Kidney (tissue), 14 donors: Measurements from ENCODE around the gene BCAP29. TPM values are rescaled to one million over a fixed set of nuclear protein-coding genes. Genes with fewer than 3 reads are reported as not detected.

Experiments
- DNase-seq, 5 donors: peaks; one replicate each; pipeline ENCODE4 v3.0.0-alpha.2; 2013 to 2020
- FAIRE-seq: peaks from 2 replicates; lab custom pipeline; 2012; peaks lifted over from hg19 to GRCh38; lab: Jason Lieb, UNC
- H3K27ac ChIP-seq, 2 donors: one replicate each; pipeline ENCODE4 v1.7.0; 2013; ENCODE audit warnings: low read depth in 2 of 2, low read length in 2 of 2, inconsistent platforms in 1 of 2
- H3K27me3 ChIP-seq: one replicate; pipeline ENCODE4 v1.7.1; 2013; ENCODE audit warnings: low read length, inconsistent platforms; ENCODE audit not compliant: control insufficient read depth, insufficient read depth
- H3K36me3 ChIP-seq, 3 donors: one replicate each; pipeline versions ENCODE4 v1.7.0 to v1.7.1; 2013; ENCODE audit warnings: low read length in 3 of 3, control low read depth in 1 of 3, inconsistent platforms in 1 of 3; ENCODE audit not compliant: insufficient read depth in 3 of 3, control insufficient read depth in 2 of 3
- H3K4me1 ChIP-seq, 3 donors: one replicate each; pipeline versions ENCODE4 v1.7.0 to v1.7.1; 2013; ENCODE audit warnings: low read length in 3 of 3, inconsistent platforms in 1 of 3, low read depth in 1 of 3; ENCODE audit not compliant: control insufficient read depth in 2 of 3, insufficient read depth in 2 of 3
- H3K4me3 ChIP-seq, 3 donors: one replicate each; pipeline versions ENCODE4 v1.7.0 to v1.8.1; 2013; ENCODE audit warnings: low read length in 3 of 3, control low read depth in 1 of 3, inconsistent platforms in 1 of 3
- H3K9ac ChIP-seq, 3 donors: one replicate each; pipeline versions ENCODE4 v1.7.0 to v1.7.1; 2013; ENCODE audit warnings: low read length in 3 of 3, control low read depth in 1 of 3, inconsistent platforms in 1 of 3
- H3K9me3 ChIP-seq, 3 donors: one replicate each; pipeline versions ENCODE4 v1.7.0 to v1.7.1; 2013; ENCODE audit warnings: low read length in 3 of 3, control low read depth in 1 of 3, inconsistent platforms in 1 of 3; ENCODE audit not compliant: control insufficient read depth in 2 of 3, insufficient read depth in 1 of 3
- CTCF ChIP-seq: IDR thresholded peaks from 3 replicates; pipeline ENCODE4 v1.5.1; 2012; ENCODE audit warnings: mild to moderate bottlenecking, moderate library complexity, borderline replicate concordance; ENCODE audit not compliant: insufficient read depth; ENCODE audit errors: extremely low read depth
- intact Hi-C: fragments of 100-400 bp; cut with DNase I; formaldehyde crosslinking; loops from one replicate; pipeline ENCODE4 v1.11.1; 2022
- polyA plus RNA-seq: library from polyadenylated mRNA; stranded (reverse); fragments of 350-450 nt; fragmentation: Illumina TruSeq; extraction: RNeasy Lipid Tissue Mini Kit (QIAGEN cat#74804); gene quantifications from one replicate; pipeline ENCODE4 v1.2.3, GENCODE V29; 2014; ENCODE audit warnings: low read depth, low replicate concordance; ENCODE audit not compliant: insufficient read depth
- total RNA-seq: library from RNA; stranded (reverse); fragmentation: NEBNext Ultra II Directional; extraction: Animal tissue kit (Norgen Biotek cat#: 25700); gene quantifications from one replicate; pipeline ENCODE4 v1.2.1, GENCODE V29; 2021
- donor health status: control.
- donor health status: control.
- donor health status: control.
- donor health status: control.
- donor health status: control.
- donor health status: DM: yes; HTN: yes; CAD: no.
- donor health status: Normal renal cell carcinoma (clear cell type).

The BCAP29 gene
- total and polyA plus RNA-seq, 2 donors from 2014 or later, result 31.2 to 50.2 TPM

- Histone ChIP-seq H3K27me3 (no peaks in the 10 kb centered on the region), H3K36me3 (no peaks in the 10 kb centered on the region), H3K4me1 (peaks cover 0 to 14% (median 0%) of the 10 kb centered on the region in 3 donors), H3K27ac (peak overlapping the region; percentile 90 to 93), H3K4me3 (peak overlapping the region; percentile 82 to 95 (median 95)), H3K9ac (peak overlapping the region; percentile 91 to 95 (median 94)), H3K9me3 (no peaks in the 10 kb centered on the region)
- peak in 1 of 5 donors; percentile 3 for DNase-seq
- intact Hi-C loops, result no loop called here
- no peak for FAIRE-seq
- no peak for TF ChIP-seq CTCF
These were observed 15.3 kb upstream of the BCAP29 start for GRCh38 chr7:107564553-107565298.

- no peak for FAIRE-seq
- Histone ChIP-seq H3K9me3 (no peaks in the 10 kb centered on the region), H3K27me3 (no peaks in the 10 kb centered on the region), H3K9ac (no peak overlapping the region), H3K4me3 (no peak overlapping the region), H3K4me1 (no peaks in the 10 kb centered on the region), H3K36me3 (peaks cover 0 to 6% (median 2%) of the 10 kb centered on the region in 3 donors), H3K27ac (no peak overlapping the region)
- intact Hi-C loops, result no loop called here
- no peak for TF ChIP-seq CTCF
- DNase-seq, result no peak
These were observed 9.7 kb upstream of the BCAP29 start for GRCh38 chr7:107570298-107570697.

- DNase-seq, result no peak
- FAIRE-seq, result no peak
- intact Hi-C loops, result no loop called here
These were observed 6.5 kb upstream of the BCAP29 start for GRCh38 chr7:107573537-107573936.

More at GRCh38 chr7:107573537-107573936, 6.5 kb upstream of the BCAP29 start:
- no peak for TF ChIP-seq CTCF
- Histone ChIP-seq H3K4me1 (no peaks in the 10 kb centered on the region), H3K27ac (no peak overlapping the region), H3K27me3 (no peaks in the 10 kb centered on the region), H3K9ac (no peak overlapping the region), H3K36me3 (peaks cover 0 to 6% (median 2%) of the 10 kb centered on the region in 3 donors), H3K4me3 (no peak overlapping the region), H3K9me3 (no peaks in the 10 kb centered on the region)
